Thoracic aorta (tissue), 2 donors: ENCODE data around the gene RNF217. TPM values are rescaled to one million over a fixed set of nuclear protein-coding genes. Genes with fewer than 3 reads are reported as not detected.

ENCODE experiments used
- ATAC-seq: fragments of 150-250 bp; one replicate; pipeline ENCODE4 v1.8.0; 2017; ENCODE audit warnings: low read depth; ENCODE audit not compliant: insufficient number of reproducible peaks, low FRiP score
- DNase-seq: peaks from one replicate; pipeline ENCODE4 v3.0.0-alpha.2; 2020; ENCODE audit warnings: low spot score
- H3K27ac ChIP-seq, 2 donors: fragments of 200-600 bp; sonication (generic); 1 replicate in 1 of 2; 2 replicates in 1 of 2; pipeline ENCODE4 v1.5.1; 2016; ENCODE audit warnings: mild to moderate bottlenecking in 2 of 2, moderate library complexity in 2 of 2
- H3K27me3 ChIP-seq: fragments of 200-600 bp; sonication (generic); replicated peaks from 2 replicates; pipeline ENCODE4 v1.6.0; 2016; ENCODE audit warnings: mild to moderate bottlenecking; ENCODE audit not compliant: insufficient read depth
- H3K36me3 ChIP-seq: fragments of 200-600 bp; sonication (generic); one replicate; pipeline ENCODE4 v1.5.1; 2016
- H3K4me1 ChIP-seq, 2 donors: fragments of 200-600 bp; sonication (generic); 1 replicate in 1 of 2; 2 replicates in 1 of 2; pipeline versions ENCODE4 v1.5.1 to v1.6.0; 2016; ENCODE audit warnings: low read depth in 2 of 2, mild to moderate bottlenecking in 1 of 2; ENCODE audit not compliant: control insufficient read depth in 1 of 2
- H3K4me3 ChIP-seq: fragments of 200-600 bp; sonication (generic); 2 replicates; pipeline ENCODE4 v1.5.1; 2016; ENCODE audit warnings: mild to moderate bottlenecking
- H3K9me3 ChIP-seq: fragments of 200-600 bp; sonication (generic); 2 replicates; pipeline ENCODE4 v1.5.1; 2016
- CTCF ChIP-seq: fragments of 200-600 bp; sonication (generic); IDR thresholded peaks from one replicate; pipeline ENCODE4 v1.5.1; 2019; ENCODE audit warnings: antibody characterized with exemption
- total RNA-seq, 2 donors: library from RNA; depleted of rRNA; stranded (reverse); fragments of >200 nt; gene quantifications; one replicate each; pipeline versions ENCODE4 v1.1.0 to v1.2.3, GENCODE V29; 2016

The RNF217 gene
- total RNA-seq, 2 donors from 2014 or later: 36.3 to 44.2 TPM

- Histone ChIP-seq H3K27me3 (no peaks in the 10 kb centered on the region), H3K27ac (peak overlapping the region; percentile 85 to 89), H3K36me3 (no peaks in the 10 kb centered on the region), H3K4me3 (no peak overlapping the region), H3K4me1 (peaks cover 23 to 61% of the 10 kb centered on the region in 2 donors), H3K9me3 (no peaks in the 10 kb centered on the region)
- DNase-seq (no peak), ATAC-seq (no peak)
- TF ChIP-seq CTCF: no peak
These were observed 140.2 kb downstream of the RNF217 start for GRCh38 chr6:125102411-125102810.

GRCh38 chr6:125102891-125103290 is 140.7 kb downstream of the RNF217 start:
- no peak for TF ChIP-seq CTCF
- Histone ChIP-seq H3K4me1 (peaks cover 23 to 61% of the 10 kb centered on the region in 2 donors), H3K27me3 (no peaks in the 10 kb centered on the region), H3K36me3 (no peaks in the 10 kb centered on the region), H3K4me3 (no peak overlapping the region), H3K27ac (peak overlapping the region; percentile 85 to 89), H3K9me3 (no peaks in the 10 kb centered on the region)
- peak; percentile 19 for ATAC-seq
- no peak for DNase-seq

GRCh38 chr6:125104425-125104824 is 142.2 kb downstream of the RNF217 start:
- DNase-seq (no peak), ATAC-seq (peak; percentile 46)
- Histone ChIP-seq H3K4me1 (peaks cover 19 to 55% of the 10 kb centered on the region in 2 donors), H3K27ac (peak overlapping the region; percentile 85 to 89), H3K27me3 (no peaks in the 10 kb centered on the region), H3K9me3 (peaks cover 1% of the 10 kb centered on the region), H3K36me3 (no peaks in the 10 kb centered on the region), H3K4me3 (no peak overlapping the region)
- no peak for TF ChIP-seq CTCF

GRCh38 chr6:125107048-125107447 is 144.8 kb downstream of the RNF217 start:
- no peaks in the 10 kb centered on the region for H3K27me3 ChIP-seq
- peaks cover 18 to 34% of the 10 kb centered on the region in 2 donors for H3K4me1 ChIP-seq
- H3K4me3 ChIP-seq: no peak overlapping the region
- peaks cover 27% of the 10 kb centered on the region for H3K9me3 ChIP-seq
- DNase-seq (no peak), ATAC-seq (no peak)
- no peak for TF ChIP-seq CTCF
- H3K36me3 ChIP-seq: no peaks in the 10 kb centered on the region
- no peak overlapping the region for H3K27ac ChIP-seq

- no peak for TF ChIP-seq CTCF
- no peak for ATAC-seq
- H3K27me3 ChIP-seq: no peaks in the 10 kb centered on the region
- H3K27ac ChIP-seq: no peak overlapping the region
- no peaks in the 10 kb centered on the region for H3K36me3 ChIP-seq
- peaks cover 27% of the 10 kb centered on the region for H3K9me3 ChIP-seq
- peaks cover 12 to 25% of the 10 kb centered on the region in 2 donors for H3K4me1 ChIP-seq
- H3K4me3 ChIP-seq: no peak overlapping the region
- no peak for DNase-seq
These were observed 145.7 kb downstream of the RNF217 start for GRCh38 chr6:125107896-125108295.
